SKM-1 (cell line): ENCODE measurements around the gene MATN3.
A peak's percentile ranks its signal among the peaks of the same experiment; 100 is the strongest.
"Not testable (repeated sequence)": the region's sequence is repeated elsewhere in the genome, so short reads cannot be mapped to it uniquely, and the experiment has no call there.

Experiments
- DNase-seq: peaks from one replicate; lab custom pipeline; 2025; ENCODE audit not compliant: unreplicated experiment; lab: John Stamatoyannopoulos, UW

MATN3 gene

DNA sequence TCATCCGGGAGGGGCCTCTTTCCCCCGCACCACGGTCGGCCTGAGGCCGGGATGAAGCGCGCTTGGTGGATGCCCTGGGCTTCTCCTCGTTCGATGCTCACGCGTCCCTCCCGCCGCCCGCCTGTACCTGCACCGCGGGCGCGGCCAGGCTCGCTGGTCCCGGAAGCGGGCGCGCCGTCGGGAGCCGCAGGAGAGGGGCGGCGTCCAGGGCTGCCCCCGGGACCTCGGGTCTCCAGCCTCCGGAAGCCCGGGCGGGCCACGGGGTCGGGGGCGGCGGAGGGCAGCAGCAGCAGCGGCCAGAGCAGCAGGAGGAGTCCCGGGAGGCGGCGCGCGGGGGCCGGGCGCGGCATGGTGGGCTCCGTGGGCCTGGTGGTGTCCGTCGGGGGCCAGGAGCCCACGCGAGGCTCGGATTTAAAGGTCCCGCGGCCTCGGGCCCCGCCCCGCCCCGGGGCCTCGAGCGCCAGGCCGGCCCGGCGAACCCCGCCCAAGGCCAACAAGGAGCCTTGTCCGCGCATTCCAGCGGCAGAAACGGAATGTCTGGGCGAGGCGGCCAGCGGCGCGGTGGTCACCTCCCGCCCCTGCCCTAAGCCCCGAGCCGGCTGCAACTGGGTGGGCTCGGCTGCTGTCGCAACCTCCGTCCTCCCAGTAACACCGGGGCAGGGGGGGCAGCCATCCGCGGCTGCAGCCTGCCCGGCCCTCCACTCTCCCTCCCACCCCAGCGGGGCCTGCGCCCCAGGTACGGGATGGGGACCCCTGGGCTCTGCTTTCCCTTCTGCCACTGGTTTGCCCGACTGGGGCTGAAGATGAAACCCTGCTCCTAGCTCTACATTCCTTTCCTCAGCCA is at the start of gene MATN3:
Gene MATN3 (minus strand): TSS at position 387 of the 844 bp plus-strand sequence. CDS start 37 bp downstream, at position 350.
- DNase-seq: no peak

DNA sequence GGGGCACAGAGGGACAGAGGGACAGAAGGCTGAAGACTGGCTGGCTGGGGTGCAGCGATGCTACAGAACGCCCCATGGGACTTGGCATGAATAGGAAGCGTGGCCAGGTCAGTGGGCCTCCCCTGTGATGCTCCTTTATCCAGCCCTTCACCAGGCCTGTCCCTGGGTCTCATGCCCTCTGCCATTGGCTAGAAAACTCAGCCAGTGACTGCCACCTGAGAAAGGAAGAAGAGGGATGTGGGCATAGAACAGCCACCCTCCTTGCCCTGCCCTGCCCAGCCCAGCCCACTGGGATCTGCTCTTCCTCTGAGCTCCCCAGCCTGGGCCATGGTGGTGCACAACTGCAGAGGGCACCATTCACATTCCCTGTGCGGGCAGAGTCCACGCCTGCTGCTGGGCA is 49.5 kb upstream of the MATN3 start:
- no peak for DNase-seq

DNA sequence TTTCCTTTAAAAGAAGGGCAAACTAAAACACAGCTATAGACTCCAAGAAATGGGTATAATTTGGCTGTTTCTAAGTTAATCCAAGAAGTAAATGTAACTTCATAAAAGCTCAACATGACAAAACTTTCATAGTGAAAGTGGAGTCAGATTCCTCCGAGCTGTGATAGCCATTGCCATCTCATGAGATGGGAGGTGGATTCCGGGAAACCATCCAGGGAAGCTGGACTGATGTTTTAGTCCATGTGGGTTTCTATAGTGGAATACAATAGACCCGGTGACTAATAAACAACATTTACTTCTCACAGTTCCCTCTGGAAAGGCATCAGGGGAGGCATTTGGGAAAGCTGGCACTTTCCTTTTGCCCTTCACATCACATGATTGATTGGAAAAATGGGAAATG is 49.0 kb upstream of the MATN3 start:
- no peak for DNase-seq

DNA sequence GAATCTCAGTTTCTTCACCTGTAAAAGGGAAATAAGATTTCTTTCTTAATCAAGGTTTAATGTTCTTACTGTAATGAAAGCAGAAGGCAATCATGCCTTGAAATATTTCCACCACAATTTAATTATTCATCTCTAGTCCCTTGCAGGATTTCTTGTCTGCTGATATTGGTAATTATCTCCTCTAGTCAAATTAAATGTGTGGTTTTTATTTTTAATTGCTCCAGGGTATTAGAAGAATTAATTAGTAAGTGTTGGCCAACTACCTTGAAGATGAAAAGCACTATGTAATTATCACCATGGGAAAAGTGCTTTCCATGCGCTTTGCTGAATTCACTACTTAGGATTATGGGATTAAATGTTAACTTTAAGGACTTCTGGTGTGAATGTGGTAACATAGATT is 47.6 kb upstream of the MATN3 start:
- no peak for DNase-seq

DNA sequence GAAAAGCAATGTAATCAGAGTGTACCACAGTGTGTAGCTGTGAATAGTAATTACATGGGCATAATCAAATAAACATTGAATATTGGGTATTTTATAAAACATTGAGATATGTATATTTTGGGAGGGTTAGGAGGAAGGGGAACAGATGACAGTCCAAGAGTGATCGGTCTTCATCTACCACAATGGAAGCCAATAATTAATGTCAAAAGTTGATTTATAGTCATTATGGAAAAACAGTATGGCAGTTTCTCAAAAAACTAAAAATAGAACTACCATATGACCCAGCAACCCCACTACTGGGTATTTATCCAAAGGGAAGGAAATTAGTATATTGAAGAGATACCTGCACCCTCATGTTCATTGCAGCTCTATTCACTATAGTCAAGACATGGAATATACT is 44.8 kb upstream of the MATN3 start:
- DNase-seq: no peak

GRCh38 chr2:20054931-20055330 is 42.5 kb upstream of the MATN3 start:
- DNase-seq: no peak

DNA sequence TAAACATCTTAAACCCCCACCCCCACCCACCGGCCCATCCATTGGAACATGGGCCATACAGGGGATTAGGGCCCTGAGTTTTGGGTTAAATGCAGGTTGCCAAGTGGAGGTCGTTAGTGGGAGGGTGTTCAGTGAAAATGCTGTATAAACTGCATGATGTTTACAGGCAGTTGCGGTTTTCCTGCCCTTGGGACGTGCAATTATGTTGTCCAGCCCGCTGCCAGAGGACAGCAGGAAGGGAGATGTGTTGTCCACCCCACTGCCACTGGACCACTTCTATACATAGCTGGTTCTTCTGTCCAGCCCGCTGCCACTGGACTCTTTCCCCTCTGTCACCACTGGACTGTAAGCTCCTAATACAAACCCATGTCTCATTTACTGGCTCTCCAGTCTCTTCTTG is 41.7 kb upstream of the MATN3 start:
- no peak for DNase-seq

GRCh38 chr2:20052861-20053281 is 40.4 kb upstream of the MATN3 start:
- DNase-seq: no peak

DNA sequence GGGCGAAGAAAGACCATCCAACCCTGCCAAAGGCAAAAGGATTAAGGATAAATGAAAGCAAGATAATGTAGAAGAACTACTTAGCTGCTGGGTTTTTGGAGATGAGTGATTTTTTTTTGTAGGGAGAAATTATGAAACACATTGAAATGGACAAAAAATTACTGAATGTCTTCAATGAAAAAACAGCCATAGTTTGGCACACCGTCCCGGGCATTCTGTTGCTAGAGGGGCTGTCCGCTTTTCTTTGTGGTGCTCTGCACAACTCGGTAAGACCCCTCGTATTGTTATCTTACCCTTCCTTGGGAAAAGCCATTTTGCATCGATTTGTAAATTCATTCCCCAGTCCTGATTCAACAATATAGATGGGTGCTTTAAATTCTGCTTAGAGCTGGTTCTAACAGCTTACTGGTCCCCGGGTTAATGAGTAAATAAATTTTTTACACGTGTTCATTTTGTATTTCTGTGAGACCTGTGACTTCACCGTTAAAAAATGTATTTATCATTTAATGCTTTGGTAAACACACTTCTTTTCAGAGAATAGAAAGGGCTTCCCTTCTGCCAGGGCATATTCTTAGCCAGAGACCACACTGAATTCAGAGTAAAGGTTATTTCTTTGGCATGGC is 39.9 kb upstream of the MATN3 start:
- no peak for DNase-seq

DNA sequence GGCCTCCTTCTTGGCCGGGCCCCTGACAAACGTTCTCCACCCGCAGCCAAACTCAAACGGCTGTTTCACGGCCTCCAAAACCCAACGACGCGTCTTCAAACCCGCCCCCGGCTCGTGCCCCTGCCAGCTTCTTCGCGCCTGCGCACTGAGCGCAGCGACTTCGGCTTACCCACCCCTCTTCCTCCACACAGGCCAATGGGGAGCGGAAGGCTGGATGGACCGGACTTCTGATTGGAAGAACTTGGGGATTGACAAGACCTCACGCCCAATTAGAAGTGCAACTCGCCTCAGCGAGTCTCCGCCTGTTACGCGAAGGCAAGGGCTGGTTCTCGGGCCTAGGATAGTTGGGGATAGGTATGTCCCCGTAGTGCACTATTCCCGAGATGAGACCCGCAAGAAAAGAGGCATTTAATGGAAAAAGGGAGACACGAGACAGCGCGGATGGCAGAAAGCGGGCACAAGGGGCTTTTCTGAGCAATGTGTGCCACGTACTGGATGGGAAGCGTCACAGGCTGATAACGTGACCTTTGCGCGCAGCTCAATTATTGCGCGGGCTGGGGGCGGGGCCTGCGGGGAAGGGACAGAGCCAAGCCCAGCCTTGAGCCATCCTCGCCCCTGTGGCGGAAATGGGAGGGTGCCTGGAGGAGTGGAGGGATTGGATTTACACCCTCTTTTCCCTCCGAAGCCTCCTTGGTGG is 39.2 kb upstream of the MATN3 start, which contains the start of gene LAPTM4A:
Gene LAPTM4A (minus strand): TSS at position 97 of the 697 bp plus-strand sequence. CDS start 108 bp downstream, outside the sequence.
- peak; percentile 99 for DNase-seq

GRCh38 chr2:20050646-20051531 is 38.4 kb upstream of the MATN3 start:
- peak; percentile 34 for DNase-seq

GRCh38 chr2:20050104-20050645 is 37.7 kb upstream of the MATN3 start:
- peak; percentile 60 for DNase-seq

DNA sequence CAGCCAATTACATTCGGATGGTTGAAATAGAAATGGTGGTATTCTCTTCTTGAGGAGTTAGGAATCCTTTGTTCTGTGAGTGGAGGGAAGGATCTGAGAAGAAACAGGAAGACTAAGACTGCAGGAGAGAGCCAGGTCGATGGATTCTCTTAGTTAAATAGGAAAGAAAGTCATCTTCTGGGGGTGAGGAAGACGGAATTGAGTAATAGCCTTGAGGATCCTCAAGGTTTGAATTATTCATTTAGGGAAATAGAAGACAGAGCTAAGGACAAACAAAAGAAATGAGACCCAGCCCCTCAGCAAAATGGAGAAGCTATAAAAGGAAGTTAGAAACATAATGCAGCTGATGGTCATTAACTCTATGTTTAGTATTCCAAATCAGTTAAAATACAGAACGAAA is 37.2 kb upstream of the MATN3 start:
- peak; percentile 61 for DNase-seq

- DNase-seq: no peak
These were observed 36.3 kb upstream of the MATN3 start for GRCh38 chr2:20048488-20049448.

- not testable (repeated sequence) for DNase-seq
These were observed 33.3 kb upstream of the MATN3 start for GRCh38 chr2:20045712-20046292.

DNA sequence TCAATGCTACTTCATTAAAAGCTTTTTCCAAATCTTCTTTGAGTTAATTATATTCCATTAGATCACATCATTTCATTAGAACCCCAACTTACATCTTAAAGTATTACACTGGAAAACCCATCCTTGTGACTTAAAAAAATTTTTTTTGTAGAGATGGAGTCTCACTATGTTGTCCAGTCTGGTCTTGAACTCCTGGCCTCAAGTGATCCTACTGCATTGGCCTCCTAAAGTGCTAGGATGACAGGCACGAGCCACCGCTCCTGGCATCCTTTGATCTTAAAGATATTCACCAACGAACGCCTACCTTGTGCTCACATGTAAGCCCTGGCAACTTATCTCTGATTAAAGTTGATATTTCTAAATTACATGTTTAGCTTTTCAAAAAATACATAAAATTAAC is 32.3 kb upstream of the MATN3 start:
- no peak for DNase-seq

- no peak for DNase-seq
These were observed 30.1 kb upstream of the MATN3 start for GRCh38 chr2:20042531-20042930.

- DNase-seq: no peak
These were observed 28.2 kb upstream of the MATN3 start for GRCh38 chr2:20040489-20041172.
